ENCODE measurements around the gene PROCA1. TPM values are rescaled to one million over a fixed set of nuclear protein-coding genes. Genes with fewer than 3 reads are reported as not detected.

Gene PROCA1
- total and polyA plus RNA-seq, 9 of the 15 experiments (the other 6 are each of a cell fraction or from before 2014, with no cell fraction given), result 0.78 to 16.2 (median 5.6) TPM

GRCh38 chr17:28725166-28725659, 13.5 kb upstream of the PROCA1 start (continued):
- TF ChIP-seq BDP1 (IDR thresholded peaks at IDR 0.05; ENCODE audit: insufficient read depth, insufficient read length) (no peak), ZNF766 (CRISPR knock-in tag; conservative IDR thresholded peaks at IDR 0.05) (no peak), ZNF696 (CRISPR knock-in tag; conservative IDR thresholded peaks at IDR 0.05) (no peak), MEF2D (tag; conservative IDR thresholded peaks at IDR 0.05; ENCODE audit: low read depth) (no peak), GTF2E2 (tag; IDR thresholded peaks at IDR 0.05) (no peak), ZNF444 (CRISPR knock-in tag; IDR thresholded peaks at IDR 0.05) (no peak), SMARCA5 (IDR thresholded peaks at IDR 0.05) (no peak), JUNB (CRISPR knock-in tag; conservative IDR thresholded peaks at IDR 0.05) (no peak), TAF9B (IDR thresholded peaks at IDR 0.05; ENCODE audit: partially characterized antibody) (no peak), SP2 (IDR thresholded peaks at IDR 0.05; ENCODE audit: extremely low read depth, low read depth, low read length, poor library complexity, severe bottlenecking) (no peak), U2AF2 (optimal IDR thresholded peaks at IDR 0.05; ENCODE audit: low read depth, low read length) (no peak), MAFF (IDR thresholded peaks at IDR 0.05; ENCODE audit: low read length) (no peak), HNRNPH1 (optimal IDR thresholded peaks at IDR 0.05; ENCODE audit: low read depth, low read length) (no peak), THRAP3 (IDR thresholded peaks at IDR 0.05; ENCODE audit: borderline replicate concordance) (no peak), RHOXF2B (CRISPR knock-in tag; conservative IDR thresholded peaks at IDR 0.05) (peak; percentile 60; the same call in 1 of the 2 replicates), TAF15 (IDR thresholded peaks at IDR 0.05; ENCODE audit: low read depth, low read length) (no peak), KAT7 (CRISPR knock-in tag; IDR thresholded peaks at IDR 0.05; ENCODE audit: borderline replicate concordance) (peak; percentile 95; the same call in 1 of the 2 replicates), ZC3H4 (CRISPR knock-in tag; IDR thresholded peaks at IDR 0.05; ENCODE audit: borderline replicate concordance) (no peak), ETS2 (tag; IDR thresholded peaks at IDR 0.05; ENCODE audit: borderline replicate concordance, poor library complexity, severe bottlenecking) (no peak)
- TF ChIP-seq, protein P1, sequence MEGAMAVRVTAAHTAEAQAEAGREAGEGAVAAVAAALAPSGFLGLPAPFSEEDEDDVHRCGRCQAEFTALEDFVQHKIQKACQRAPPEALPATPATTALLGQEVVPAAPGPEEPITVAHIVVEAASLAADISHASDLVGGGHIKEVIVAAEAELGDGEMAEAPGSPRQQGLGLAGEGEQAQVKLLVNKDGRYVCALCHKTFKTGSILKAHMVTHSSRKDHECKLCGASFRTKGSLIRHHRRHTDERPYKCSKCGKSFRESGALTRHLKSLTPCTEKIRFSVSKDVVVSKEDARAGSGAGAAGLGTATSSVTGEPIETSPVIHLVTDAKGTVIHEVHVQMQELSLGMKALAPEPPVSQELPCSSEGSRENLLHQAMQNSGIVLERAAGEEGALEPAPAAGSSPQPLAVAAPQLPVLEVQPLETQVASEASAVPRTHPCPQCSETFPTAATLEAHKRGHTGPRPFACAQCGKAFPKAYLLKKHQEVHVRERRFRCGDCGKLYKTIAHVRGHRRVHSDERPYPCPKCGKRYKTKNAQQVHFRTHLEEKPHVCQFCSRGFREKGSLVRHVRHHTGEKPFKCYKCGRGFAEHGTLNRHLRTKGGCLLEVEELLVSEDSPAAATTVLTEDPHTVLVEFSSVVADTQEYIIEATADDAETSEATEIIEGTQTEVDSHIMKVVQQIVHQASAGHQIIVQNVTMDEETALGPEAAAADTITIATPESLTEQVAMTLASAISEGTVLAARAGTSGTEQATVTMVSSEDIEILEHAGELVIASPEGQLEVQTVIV (CRISPR knock-in tag; IDR thresholded peaks at IDR 0.05; ENCODE audit: borderline replicate concordance), result peak; percentile 60; the same call in 1 of the 2 replicates
- TF ChIP-seq, protein P2, sequence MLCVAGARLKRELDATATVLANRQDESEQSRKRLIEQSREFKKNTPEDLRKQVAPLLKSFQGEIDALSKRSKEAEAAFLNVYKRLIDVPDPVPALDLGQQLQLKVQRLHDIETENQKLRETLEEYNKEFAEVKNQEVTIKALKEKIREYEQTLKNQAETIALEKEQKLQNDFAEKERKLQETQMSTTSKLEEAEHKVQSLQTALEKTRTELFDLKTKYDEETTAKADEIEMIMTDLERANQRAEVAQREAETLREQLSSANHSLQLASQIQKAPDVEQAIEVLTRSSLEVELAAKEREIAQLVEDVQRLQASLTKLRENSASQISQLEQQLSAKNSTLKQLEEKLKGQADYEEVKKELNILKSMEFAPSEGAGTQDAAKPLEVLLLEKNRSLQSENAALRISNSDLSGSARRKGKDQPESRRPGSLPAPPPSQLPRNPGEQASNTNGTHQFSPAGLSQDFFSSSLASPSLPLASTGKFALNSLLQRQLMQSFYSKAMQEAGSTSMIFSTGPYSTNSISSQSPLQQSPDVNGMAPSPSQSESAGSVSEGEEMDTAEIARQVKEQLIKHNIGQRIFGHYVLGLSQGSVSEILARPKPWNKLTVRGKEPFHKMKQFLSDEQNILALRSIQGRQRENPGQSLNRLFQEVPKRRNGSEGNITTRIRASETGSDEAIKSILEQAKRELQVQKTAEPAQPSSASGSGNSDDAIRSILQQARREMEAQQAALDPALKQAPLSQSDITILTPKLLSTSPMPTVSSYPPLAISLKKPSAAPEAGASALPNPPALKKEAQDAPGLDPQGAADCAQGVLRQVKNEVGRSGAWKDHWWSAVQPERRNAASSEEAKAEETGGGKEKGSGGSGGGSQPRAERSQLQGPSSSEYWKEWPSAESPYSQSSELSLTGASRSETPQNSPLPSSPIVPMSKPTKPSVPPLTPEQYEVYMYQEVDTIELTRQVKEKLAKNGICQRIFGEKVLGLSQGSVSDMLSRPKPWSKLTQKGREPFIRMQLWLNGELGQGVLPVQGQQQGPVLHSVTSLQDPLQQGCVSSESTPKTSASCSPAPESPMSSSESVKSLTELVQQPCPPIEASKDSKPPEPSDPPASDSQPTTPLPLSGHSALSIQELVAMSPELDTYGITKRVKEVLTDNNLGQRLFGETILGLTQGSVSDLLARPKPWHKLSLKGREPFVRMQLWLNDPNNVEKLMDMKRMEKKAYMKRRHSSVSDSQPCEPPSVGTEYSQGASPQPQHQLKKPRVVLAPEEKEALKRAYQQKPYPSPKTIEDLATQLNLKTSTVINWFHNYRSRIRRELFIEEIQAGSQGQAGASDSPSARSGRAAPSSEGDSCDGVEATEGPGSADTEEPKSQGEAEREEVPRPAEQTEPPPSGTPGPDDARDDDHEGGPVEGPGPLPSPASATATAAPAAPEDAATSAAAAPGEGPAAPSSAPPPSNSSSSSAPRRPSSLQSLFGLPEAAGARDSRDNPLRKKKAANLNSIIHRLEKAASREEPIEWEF (CRISPR knock-in tag; IDR thresholded peaks at IDR 0.05), result no peak
